AG20443 (cell line): Measurements from ENCODE around the gene BTBD7.
A peak's percentile ranks its signal among the peaks of the same experiment; 100 is the strongest.
"Not testable (repeated sequence)": the region's sequence is repeated elsewhere in the genome, so short reads cannot be mapped to it uniquely, and the experiment has no call there.

Source experiments
- DNase-seq: peaks from one replicate; pipeline ENCODE4 v3.0.0; 2012; ENCODE audit warnings: low spot score, mixed read lengths

The BTBD7 gene, protein sequence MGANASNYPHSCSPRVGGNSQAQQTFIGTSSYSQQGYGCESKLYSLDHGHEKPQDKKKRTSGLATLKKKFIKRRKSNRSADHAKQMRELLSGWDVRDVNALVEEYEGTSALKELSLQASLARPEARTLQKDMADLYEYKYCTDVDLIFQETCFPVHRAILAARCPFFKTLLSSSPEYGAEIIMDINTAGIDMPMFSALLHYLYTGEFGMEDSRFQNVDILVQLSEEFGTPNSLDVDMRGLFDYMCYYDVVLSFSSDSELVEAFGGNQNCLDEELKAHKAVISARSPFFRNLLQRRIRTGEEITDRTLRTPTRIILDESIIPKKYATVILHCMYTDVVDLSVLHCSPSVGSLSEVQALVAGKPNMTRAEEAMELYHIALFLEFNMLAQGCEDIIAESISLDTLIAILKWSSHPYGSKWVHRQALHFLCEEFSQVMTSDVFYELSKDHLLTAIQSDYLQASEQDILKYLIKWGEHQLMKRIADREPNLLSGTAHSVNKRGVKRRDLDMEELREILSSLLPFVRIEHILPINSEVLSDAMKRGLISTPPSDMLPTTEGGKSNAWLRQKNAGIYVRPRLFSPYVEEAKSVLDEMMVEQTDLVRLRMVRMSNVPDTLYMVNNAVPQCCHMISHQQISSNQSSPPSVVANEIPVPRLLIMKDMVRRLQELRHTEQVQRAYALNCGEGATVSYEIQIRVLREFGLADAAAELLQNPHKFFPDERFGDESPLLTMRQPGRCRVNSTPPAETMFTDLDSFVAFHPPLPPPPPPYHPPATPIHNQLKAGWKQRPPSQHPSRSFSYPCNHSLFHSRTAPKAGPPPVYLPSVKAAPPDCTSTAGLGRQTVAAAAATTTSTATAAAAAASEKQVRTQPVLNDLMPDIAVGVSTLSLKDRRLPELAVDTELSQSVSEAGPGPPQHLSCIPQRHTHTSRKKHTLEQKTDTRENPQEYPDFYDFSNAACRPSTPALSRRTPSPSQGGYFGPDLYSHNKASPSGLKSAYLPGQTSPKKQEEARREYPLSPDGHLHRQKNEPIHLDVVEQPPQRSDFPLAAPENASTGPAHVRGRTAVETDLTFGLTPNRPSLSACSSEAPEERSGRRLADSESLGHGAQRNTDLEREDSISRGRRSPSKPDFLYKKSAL

DNA sequence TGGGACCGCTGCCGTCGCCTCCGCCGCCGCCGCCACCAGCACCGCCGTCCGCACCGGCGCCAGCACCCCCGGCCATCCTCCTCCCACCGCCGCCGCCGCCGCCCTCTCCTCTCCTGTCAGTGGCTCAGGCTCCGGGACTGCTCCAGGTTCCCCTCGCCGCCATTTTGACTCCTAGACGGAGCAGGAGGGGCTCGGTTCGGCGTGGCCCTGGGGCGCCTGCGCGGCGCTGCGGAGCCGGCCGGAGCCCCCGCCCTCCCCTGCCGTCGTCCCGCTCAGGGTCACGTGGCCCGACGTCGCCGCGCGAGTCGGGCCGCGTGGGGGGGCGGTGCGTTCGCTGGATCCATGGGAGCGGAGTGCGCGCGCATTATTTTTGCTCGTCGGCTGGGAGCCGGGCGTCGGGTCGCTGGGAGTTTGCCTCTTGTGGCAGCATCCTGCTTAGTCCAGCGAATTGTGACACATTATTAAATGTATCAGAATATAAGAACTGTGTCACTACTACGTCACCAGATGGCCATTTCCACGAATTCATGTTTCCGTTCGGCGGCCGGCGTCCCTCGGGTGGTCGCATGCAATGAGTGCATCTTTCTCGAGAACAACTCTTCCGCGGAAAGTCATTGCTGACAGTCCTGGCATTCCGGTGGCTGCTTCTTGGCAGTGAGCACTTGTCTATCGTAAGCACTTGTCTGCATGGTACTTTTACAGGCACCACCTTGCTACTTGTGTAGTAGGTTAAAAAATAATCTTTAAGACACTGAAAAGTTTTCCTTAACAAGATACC is at the start of gene BTBD7:
TSS of gene BTBD7 (minus strand) at position 184 of the 778 bp plus-strand sequence. CDS start 36,985 bp downstream, outside the sequence.
- DNase-seq = peak; percentile 100

DNA sequence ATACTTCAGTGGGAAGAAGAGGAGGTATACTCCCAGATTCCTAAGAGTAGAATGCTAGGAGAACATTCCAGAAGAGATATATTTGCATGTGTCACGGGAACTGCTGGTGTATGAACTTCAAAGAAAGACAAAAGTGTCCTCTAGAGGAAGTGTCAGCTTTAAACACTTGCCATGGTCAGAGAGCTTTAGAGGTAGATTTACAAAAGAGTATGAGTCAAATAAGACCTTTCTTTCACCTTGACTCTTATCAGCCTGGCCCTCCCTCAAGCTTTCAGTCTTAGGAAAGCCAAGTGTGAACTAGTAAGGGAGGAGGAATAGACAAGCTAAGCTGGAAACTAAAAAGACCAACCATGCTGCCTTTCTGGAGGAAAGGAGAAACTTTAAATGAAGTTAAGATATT is 48.8 kb upstream of the BTBD7 start:
- DNase-seq = no peak

DNA sequence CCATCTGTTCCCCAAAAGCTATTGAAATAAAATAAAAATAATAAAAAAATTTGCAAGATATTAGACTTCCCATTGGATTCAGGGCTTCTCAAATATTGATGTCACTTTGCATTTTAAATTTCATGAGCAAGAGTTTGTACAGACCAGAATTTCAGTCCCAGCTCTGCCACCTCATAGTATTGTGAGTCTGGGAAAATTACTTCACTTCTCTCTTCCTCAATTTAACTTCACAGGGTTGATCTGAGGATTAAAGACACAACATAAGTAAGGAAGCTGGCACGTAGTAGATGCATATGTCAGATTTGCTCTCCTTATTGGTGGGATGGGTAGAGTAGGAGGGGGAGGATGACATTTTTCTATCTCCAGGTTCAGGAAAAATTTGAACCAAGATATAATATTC is 47.0 kb upstream of the BTBD7 start:
- DNase-seq = no peak

DNA sequence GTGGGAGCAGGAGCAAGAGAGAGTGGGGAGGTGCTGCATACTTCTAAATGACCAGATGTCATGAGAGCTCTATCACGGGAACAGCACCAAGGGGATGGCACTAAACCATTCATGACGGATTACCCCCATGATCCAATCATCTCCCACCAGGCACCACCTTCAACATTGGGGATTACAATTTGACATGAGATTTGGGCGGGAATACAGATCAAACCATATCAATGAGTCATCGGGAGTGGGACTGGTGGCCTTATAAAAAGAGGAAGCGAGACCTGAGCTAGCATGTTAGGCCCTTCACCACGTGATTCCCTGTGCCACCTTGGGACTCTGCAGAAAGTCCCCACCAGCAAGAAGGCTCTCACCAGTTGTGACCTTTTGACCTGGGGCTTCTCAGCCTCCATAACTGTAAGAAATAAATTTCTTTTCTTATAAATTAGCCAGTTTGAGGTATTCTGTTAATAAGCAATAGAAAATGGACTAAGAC is 42.9 kb upstream of the BTBD7 start:
- no peak for DNase-seq

DNA sequence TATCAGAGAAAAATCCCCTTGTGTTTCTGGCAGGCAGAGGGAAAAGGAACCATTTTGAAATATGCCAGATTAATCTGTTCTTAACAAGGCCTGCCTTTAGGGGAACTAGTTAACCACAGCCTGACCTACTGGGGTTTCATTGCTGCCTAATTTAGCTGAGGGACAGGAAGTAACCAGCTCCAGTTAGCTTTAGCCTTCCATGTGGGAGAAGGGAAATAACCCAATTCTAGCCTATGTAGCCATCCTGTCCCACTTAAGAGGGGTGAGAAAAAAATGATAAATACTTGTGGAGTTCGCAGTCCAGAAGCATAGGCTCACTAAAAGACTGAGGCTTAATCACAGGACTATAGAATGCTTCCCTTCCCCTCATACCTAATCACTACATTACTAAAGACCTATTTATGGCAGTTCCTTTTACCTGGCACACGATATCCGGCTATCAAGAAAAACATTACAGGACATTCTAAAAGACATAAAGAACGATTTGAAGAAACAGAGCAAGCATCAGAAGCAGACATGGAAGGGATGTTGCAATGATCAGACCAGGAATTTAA is 37.0 kb upstream of the BTBD7 start:
- no peak for DNase-seq

DNA sequence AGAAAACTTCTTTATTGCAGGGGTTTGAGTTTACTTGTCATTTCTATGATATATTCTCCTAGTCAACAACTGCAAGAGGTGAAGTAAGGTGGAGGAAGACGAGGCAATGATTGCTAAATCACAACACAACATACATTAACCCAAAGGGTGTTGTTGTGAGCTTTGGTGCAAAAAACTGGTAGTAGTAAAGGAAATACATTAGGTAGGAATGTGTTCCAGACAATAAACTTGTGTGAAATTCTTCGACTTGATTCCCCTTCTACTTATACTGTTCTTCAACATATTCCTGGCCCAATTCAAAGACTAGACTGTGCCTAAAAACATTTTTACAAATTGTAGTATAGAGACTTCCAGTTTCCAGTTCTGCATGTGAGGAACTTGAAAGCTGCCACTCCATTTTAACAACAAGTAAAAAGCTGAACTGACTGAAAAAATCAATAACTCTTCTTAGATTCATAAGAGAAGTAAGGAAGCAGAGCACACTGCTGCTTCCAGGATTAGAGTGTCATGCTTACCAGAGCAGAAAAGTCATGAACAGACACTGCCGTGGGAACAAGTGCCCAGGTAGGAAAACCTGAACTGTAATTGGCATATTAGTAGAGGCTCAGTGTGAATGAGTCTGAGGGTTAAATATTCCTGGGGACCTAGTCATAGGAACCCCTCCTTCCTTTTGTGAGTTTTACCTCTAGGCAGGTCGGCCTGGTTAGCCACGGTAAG is 36.3 kb upstream of the BTBD7 start:
- DNase-seq = no peak

DNA sequence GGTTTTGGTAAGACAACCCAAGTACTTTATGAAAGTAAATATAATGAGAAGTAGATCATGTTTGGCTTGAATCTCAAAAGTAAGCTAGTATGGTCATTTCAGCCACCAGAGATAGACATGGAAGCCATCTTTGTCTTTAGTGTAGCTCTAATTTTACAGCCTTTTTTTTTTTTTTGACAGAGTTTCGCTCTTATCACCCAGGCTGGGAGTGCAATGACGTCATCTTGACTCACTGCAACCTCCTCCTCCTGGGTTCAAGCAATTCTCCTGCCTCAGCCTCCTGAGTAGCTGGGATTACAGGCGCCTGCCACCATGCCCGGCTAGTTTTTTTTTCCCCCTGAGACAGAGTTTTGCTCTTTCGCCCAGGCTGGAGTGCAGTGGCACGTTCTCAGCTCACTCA is 22.0 kb upstream of the BTBD7 start:
- DNase-seq = not testable (repeated sequence)

DNA sequence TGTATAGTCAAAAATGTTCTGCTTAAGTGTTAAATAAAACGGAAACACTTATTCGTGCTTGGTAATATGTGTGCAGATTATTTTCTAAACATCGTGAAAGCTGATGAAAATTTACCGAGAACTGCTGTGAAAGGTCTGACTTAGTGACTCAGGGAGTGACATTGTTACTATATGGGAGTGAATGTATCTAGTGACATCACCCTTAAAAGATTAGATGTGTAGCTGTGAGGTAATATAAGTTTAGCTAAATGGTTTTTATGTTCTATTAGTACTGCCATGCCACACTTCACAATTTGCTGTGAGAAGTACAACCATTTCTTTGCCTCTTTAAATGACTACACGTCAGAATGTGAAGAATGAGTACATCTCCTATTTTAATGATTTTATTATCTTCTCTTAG is 15.5 kb upstream of the BTBD7 start:
- no peak for DNase-seq

DNA sequence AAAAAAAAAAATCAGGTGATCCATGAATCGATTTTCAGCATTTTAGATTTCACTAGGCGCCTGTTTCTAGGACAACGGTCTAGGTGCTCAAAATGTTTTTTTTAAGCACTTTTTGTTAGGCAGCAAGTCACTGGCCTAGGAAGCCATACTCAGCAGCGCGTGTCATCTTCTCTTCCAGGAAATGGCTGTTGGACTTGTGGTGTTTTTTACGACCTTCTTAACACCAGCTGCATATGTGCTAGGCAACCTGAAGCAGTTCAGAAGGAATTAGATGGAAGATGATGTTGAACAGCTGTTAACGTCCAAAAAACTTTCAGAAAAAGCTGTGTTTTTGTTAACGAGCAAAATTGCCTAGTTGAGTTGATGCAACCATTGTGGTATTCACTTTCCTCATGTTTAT is 15.0 kb upstream of the BTBD7 start:
- DNase-seq = no peak

DNA sequence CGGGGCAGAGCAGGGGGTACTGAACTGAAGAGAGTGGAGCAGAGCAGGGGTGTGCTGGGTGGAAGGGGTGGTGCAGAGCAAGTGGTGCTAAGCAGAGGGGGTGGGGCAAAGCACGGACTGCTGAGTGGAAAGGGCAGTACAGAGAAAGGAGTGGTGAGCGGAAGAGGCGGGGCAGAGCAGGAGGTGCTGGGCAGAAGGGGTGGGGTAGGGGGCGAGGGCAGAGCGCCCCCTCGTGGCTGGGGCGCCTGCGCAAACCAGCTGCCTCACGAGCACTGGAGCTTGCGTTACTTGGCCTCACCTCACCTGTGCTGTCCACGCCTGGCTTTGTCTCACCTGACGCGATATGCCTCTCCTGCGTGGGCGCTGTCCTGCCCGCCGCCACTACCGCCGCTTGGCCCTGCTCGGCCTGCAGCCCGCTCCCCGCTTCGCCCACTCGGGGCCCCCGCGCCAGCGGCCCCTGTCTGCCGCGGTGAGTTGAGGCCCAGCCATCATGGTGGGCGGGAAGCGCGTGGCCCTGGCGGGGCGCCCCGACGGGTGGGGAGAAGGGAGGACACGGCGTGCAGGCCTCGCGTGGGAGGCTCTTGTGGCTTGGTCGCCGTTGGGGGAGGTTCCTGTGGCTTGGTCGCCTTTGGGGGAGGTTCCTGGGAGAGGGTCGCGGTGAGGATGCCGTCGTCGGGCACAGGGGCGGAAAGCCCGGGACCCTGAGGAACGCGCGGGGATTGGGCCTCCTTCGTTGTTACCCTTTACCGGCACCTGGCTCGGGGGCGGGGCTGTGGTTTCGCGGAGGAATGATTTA is 14.3 kb upstream of the BTBD7 start, which contains the start of gene COX8C:
TSS of gene COX8C (plus strand) at position 257 of the 796 bp plus-strand sequence. CDS start at position 344, 87 bp downstream.
- no peak for DNase-seq

DNA sequence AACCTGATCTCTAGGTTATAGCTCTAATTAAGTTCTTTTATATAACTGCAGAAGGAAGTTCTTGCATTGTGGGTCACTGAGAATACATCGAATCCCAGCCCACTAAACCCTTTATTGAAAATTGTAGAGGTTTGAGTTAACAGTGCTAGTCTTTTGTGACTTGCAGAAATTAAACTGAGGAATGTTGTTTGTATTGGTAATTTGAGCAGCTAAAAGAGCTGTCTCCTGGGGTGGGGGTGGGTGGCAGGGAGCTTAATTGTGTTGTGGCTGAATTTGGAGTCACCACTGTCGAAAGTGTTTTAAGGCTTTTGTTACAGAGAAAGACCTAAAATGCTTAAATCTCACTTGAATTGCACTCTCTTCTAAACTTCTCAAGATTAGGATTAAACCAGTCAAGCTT is 11.0 kb upstream of the BTBD7 start:
- no peak for DNase-seq

DNA sequence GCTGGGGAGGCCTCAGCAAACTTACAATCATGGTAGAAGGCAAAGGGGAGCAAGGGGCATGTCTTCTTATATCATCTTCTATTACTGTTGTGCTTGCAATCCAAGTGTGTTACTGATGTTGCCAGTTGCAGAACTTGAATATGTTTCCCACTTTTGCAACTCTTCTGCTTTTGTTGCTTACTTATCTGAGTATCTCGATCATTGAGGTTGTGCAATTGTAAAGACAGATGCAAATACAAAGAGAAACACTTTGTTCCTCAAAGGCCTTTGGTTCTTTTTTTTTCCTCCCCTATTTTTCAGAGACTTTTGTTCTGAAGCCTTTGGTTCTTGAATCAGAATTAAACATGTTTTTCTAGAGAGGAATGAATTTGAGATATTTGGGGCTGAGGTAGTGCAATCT is 10.4 kb upstream of the BTBD7 start:
- DNase-seq = no peak

DNA sequence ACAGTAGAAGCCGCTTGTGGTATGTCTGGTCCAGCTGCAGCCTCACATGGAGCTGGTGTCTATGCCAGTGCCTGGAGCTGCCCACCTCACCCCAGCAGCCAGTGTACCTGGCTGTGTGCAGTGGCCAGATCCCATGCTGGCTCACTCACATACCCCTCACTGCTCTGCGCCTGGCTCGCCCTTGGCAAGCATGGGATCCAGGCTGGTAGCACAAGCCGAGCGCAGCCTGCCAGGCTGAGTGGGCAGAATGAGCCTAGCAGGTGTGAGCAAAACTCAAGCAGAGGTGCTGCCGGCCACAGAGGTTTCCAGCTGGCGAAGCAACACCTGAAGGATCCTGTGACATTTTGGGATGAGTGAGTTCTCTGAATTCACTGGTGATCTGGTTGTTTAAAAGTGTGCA is 5.0 kb upstream of the BTBD7 start:
- no peak for DNase-seq

DNA sequence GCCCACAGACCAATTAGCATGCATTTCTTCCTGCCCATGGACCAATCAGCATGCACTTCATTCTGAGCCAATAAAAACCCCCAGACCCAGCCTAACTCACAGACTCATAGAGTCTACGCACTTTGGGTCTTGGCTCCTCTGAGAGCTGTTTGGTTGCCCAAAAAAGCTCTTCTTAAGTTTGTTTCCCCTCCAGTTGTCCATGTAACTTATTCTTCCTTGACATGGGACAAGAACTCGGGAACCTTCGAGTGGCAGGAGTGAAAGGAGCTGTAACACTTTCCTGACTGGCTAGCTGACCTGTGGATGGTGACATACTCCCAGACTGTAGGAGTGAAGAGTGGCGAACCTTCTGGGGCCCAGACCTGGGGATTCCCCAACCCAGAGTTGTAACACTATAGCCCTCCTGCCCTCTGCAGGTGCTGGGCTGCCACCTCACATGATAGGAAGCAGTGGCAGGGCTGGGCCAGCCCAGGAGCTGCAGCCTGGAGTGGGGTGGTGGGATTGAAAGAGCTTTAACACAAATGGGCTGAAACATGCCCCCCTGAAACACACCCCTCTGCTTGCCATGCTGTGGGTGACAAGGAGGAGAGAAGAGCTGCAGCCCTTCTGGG is 4.4 kb upstream of the BTBD7 start:
- DNase-seq = no peak

DNA sequence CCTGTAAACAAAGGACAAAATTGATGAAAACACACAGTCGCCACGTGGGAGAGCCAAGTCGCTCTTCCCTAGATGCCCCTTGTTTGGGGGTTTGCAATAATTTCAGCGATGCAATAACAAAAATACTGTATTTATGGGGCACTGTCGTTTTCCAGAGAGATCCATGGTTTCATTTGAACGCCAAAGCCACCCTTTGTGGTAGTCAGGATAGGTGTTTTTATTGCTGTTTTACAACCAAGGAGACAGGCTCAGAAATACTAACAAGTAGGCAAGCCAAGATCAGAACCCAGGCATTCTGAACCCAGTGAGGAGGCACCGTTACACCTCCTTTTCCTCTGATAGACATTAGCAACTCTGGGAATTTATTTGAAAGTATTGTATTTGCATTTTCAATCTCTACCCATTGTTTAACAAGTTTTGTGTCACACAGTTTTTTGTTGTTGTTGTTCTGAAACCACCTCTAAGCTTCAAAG is 831 bp upstream of the BTBD7 start:
- DNase-seq = no peak

DNA sequence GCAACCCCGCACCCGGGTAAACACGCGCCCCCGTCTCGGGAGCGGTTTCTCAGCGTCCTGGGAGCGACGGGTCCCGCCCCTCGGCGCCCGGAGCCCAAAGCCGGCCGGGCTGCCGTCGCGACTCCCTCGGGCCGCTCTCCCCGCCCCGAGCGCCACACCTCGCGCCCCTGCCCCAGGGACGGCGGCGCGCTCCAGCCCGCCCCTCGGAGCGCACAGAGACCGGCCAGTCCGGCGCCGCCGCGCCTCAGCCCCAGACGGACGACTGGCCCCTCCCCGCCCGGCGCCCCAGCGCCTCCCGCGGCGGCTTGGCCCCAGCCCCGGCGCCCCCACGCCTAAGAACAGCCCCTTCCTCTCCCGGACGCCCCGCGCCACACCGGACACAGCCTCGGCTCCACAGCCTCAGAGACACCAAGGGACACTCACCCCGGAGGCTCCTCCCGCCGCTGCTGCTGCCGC is 411 bp downstream of the BTBD7 start:
- peak; percentile 67 for DNase-seq

DNA sequence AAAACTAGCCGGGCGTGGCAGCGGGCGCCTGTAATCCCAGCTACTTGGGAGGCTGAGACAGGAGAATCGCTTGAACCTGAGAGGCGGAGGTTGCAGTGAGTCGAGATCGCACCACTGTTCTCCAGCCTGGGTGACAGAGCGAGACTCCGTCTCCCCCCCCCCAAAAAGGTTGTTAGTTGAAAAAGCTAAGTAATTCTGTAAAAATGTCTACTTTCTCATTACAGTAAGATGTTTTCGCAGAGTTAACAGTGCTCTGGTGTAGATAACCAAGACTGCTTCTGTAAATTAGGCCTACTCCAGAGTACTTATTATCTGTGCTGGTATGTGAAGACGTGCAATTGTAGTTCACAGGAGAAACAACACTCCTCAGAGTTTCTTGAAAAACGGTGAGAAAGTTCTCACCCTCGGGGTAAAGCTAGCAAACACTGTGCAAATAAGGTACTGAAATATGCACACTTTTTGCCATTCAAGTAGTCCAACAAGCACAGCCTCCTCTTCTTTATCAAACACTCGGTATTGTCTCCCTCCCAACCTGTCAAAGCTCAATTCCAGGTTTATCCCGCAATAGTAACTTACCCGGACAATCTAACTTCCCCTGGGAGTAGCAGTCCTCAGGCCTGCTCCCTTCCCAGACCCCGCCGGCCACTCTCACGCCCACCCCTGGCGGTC is 974 bp downstream of the BTBD7 start:
- no peak for DNase-seq

DNA sequence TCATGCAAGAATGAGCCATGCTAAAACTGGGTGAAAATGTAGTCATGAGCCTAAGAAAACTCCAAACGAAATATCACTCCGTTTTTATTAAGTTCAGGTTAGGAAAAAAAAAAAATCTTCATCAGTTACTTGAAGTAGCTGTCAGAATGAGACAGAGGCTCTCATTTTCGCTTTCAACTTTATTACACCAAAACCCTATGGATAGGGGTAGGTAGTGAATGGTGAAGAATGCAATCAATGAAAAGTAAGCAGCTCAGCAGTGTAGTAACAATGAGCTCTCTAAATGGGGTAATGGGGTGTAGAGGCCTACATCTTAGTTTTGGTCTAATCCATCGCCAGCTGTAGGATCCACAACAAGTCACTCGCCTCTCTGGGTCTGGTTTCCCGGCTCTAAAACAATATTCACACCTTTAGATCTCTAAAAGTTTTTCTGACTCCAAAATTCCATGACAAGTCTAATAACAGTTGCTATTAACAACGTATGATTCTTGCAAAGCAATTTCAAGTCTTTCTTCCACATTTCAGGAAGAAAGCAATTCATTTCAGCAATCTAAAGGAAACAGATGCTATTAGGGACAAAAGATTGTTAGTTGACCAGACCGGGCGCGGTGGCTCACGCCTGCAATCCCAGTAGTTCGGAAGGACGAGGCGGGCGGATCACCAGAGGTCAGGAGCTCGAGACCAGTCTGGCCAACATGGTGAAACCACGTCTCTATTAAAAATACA is 1.7 kb downstream of the BTBD7 start:
- no peak for DNase-seq
